ENCODE data around the gene RALB.
"Not testable (repeated sequence)": the region's sequence is repeated elsewhere in the genome, so short reads cannot be mapped to it uniquely, and the experiment has no call there.

Gene RALB

DNA sequence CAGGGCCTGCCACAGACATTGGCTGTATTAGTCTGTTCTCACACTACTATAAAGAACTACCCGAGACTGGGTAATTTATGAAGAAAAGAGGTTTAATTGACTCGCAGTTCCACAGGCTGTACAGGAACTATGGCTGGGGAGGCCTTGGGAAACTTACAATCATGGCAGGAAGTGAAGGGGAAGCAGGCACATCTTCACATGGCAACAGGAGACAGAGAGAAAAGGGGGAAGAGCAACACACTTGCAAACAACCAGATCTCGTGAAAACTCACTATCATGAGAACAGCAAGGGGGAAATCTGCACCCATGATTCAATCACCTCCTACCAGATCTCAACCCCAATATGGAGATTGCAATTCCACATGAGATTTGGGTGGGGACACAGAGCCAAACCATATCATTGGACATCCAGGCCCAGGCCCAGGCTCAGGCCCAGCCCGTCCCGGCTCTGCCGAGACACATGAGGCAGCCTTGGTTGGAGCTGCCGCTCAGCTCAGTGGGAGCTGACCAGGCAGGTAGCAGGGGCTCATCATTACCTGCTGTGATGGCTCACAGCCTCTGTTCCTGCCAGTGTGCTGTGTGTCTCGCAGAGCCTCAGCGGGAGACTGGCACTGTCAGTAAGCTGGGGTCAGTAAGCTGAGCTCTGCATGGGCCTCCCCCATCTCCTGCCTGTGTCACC is 8.6 kb upstream of the RALB start:
- DNase-seq, result no peak

DNA sequence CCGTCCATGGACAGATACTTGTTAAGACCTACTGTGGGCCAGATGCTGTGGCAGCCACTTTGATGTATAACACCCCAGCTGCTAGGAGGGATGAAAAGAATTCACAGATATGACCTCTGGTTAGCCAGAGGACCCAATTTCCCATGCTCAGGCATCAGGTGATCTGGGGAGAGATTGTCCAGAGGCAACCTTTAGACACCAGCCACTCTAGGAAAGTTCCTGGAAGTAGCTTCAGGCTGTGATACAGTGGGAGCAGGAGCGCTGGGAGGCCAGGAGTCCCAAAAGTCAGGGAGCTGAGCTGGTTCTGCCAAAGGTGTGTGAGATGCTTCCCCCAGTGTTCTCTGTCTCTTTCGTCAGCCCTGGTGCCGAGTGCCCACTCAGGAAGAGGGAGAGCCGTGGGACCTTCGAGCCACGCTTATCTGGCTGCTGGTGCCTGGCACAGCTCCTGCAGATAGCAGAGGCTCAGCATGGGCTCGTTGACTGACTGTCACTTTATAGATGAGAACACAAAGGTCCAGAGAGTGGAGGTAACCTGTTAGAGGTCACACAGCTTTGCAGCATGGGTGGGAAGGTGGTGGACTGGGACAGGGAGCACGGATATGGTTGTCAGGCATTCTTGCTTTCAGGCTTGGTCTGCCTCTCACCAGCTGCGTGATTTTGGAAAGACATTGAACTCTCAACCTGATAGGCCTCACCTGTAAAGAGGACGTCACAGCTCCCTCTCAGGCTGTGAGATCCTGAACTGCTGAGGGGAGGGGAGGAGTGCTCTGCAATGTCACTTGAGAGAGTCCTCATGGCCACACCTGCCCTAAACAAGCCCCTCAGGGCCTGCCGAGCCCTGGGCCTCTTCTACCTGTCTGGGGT is 7.8 kb upstream of the RALB start:
- no peak for DNase-seq

DNA sequence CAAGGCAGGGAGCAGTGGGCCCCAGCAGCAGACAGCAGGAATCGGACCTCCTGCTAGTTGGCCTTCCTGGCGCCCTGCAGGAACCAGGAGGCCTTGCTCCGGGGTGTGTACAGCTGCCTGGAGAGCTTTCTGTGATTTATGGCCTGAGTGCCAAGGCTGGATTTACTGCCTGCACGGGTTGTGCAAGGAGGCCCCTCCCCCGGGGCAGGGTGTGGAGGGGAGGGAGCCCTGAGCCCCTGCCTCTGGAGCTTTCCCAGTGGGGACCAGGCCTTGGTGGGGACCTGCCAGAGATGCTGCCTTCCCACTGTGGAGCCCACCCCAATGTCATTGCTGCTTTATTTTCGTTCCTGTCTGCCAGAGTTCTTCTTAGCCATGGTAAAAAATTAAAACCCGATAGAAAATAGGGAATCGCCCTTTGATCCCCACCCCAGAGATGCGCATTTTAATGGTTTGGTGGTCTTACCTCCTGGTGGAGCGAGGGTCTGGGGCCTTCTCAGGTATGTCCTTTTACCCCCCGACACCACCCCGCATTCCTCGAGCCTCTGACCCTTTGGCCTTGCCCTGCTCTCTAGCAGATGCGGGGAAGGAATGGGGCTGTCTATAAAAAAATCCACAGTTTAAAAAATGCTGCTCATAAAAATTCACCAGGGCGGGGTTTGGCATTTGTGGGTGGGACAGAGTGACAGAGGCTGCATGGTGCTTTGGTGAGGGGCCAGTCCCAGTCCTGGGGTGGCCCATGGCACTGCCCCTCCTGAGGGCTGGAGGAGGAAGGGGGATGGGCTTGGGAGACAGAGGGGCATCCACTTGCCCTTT is 6.9 kb upstream of the RALB start:
- no peak for DNase-seq

DNA sequence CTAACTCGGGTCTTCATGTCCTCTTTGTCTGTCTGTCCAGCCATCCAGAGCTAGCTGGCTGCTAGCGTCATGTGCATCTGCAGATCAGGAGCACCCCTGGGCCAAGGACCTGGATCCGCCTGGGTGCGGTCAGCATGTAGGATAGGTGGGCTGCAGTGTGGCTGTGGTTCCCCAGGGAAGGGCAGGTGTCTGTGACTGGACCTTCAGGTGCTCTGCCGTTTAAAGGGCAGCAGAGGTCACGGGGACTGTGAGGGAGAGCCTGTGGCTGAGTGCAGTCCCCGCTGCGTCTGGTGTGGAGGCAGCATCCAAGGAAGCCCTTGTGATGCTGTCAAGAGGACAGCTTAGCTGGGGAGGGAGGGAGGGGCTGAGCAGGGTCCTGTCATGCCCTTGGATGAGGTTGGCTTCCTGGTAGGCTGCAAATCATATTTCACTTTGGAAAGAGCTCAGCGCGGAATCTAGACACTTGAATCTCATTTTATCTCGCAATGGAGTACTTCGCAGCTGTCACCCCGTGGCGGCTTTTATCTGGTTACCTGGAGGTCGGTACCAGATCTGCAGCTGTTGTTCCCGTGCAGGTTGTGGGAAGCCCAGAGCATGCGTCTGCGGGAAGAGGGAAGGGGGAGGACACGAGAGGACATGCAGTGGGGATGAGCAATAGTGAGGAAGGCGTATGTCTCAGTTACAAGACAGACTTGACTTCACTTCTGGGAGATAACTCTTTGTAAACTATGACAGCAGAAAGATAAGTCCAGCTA is 5.9 kb upstream of the RALB start:
- no peak for DNase-seq

DNA sequence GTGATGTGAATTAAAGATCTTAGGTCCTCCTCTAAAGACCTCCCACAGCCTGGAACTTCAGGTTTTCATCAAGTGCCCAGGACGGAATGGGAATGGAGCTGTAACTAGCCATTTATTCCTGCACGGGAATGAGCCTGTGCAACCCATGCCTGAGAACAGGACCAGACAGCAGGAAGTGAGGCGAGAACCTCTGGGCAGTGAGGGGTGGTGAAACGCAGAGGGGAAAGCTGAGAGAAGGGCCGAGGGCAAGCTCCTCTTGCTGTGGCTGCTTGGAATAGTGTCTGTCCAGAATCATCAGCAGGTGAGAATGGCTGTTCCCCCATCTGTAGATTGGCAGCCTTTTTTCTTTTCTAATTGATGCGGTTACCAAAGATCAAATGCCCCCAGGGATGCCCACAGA is 4.8 kb upstream of the RALB start:
- no peak for DNase-seq

DNA sequence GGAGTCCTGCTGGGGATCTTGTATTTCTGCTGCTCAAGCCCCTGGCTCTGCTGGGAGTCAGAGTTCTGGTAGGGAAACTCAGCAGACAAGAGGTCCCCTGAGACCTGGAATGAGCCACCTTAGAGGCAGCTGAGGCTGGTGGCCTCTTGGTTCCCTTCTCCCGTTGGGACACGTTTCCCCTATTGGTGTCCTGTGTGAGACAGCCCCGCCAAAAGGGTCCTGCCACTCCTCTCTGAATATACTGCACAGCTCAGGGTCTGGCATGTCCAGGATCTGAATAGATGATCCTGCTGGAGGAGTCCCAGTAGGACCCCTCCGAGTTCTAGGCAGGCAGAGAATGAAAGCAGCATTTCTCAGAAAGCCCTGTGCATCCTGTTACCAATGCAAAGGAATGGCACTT is 2.0 kb upstream of the RALB start:
- no peak for DNase-seq

DNA sequence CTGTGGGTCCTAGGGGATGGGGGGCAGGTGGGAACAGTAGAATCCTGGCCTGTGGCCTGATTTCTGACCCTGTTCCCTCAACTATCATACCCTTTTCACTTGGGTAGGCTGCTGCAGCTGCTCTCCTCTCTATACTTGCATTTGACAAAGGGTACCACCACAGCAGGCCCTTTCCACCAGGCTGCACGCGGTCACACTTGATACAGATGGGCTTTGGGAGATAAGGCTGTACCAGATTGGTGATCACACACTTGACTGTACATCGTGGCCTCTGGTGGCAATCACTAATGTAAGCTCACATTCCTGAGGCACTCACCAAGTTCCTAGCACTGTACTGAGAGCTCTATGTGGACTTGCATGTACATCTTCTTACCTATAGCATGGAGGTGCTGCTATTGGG is 1.6 kb upstream of the RALB start:
- DNase-seq, result no peak

DNA sequence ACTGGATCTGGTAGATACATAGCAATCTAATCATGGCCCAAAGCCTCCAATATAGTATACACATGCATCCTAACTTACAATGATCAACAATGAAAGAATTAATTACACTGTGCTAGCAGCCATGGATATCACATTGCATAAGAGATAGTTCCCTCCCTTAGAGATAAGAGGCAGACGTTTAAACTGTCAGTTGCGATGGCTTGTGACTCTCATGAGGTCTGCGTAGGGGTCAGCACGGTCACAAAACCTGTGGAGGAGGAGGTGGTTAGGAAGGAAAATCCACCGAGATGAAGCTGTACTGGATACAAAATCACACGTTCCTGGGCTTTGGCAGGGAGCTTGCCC is 800 bp upstream of the RALB start:
- no peak for DNase-seq

DNA sequence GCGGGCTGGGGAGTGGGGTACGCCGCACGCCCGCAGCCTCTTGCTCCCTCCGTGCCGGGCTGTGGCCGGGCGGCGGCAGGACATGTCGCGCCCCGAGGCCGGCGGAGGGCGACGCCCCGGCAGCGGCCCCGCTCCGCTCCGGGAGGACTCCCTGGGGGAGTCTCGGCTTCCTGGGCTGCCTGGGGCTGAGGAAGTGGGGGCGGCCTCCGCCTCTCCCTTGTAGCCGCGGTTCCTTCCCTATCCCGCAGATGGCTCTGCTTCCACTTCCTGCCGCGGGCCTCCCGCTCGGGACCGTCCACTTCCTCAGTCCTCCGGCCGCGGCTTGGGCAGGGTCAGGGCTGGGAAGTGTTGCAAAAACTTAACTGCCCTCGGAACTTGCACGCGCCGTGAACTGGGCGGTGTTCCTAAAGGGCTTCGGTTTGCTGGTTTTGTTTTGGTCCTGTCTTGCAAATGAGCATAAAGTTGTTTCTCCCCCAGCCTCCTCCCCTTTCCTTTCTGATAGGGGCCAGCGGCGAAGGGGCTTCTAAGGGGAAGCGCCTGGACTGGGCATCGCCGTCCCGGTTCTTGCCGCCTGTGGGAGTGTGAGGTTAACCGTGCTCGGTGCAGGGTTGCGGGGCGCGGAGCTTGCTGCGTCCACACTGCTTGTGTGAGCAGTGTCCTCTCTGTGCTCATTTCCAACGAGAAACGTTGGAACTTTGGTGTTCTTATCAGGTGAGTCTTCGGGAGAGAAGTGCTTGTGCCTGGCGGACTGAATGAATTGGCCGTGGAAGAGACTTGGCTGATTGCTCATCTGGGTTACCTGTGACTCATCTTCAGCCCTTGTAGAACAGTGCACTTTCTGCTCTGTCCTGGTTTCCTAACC is 600 bp downstream of the RALB start:
- DNase-seq, result peak; percentile 47

DNA sequence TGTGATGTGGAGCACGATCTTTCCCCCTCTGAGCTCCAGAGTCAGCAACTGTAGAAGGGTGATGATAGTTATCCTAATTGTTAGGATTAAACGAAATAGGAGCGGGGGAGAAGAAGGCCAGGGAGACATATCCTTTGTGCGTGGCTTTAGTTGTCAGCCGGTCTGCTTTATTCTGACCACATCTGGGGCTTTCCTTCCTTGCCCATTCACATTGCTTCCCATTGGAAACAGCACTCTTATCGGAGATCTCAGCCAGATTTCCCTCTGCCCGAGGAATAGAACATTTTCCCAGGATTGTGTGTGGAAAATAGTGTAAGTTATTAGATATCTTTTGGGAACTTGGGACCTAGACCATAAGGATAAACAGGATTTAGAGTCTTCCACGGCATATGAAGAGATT is 1.5 kb downstream of the RALB start:
- no peak for DNase-seq

DNA sequence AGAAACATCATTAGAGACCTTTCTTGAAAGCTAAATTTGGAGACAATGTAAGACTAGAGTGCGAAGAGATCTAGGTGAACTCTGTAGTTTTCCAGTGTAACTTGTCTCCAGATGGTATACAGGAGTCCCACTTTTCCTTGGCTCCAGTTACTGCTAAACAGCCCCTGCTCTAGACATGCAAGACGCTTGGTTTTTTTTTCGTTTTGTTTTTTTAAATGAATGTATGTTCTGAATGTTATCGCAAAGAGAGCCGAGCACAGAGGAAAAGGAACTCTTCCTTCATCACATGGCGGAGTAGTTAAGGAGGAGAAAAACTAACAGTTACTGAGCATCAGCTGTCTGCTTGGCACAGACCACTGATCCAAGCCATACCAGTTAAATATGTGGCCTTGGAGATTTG is 2.4 kb downstream of the RALB start:
- DNase-seq, result no peak

DNA sequence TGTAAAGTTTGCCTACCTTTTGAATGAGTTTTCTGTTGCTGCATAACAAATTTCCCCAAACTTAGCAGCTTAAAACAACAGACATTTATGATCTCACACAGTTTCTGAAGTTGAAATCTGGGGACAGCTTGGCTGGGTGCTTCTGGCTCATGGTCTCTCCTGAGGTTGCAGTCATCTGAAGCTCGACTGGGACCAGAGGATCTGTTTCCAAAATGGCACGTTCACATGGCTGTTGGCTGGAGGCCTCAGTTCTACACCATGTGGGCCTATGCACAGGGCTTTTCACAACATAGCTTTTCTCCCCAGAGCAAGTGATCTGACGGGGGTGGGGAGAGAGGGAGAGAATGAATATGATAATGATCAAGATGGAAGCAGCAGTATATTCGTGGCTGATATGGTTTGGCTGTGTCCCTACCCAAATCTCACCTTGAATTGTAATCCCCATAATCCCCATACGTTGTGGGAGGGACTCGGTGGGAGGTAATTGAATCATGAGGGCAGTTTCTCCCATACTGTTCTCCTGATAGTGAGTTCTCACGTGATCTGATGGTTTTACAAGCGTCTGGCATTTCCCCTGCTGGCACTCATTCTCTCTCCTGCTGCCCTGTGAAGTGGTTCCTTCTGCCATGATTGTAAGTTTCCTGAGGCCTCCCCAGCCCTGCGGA is 3.5 kb downstream of the RALB start:
- no peak for DNase-seq

DNA sequence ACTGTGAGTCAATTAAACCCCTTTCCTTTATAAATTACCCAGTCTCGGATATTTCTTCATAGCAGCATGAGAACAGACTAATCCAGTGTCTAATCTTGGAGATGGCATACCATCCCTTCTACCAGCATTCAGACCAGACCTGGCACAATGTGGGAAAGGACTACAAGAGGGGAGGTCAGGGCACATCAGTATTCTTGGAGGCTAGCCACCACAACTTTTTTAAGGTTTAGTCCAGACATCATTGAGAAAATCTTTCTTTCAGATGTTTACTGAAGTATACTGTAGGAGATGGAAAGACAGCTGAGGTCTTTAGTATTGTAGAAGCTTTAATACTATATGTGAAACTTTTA is 4.0 kb downstream of the RALB start:
- no peak for DNase-seq

DNA sequence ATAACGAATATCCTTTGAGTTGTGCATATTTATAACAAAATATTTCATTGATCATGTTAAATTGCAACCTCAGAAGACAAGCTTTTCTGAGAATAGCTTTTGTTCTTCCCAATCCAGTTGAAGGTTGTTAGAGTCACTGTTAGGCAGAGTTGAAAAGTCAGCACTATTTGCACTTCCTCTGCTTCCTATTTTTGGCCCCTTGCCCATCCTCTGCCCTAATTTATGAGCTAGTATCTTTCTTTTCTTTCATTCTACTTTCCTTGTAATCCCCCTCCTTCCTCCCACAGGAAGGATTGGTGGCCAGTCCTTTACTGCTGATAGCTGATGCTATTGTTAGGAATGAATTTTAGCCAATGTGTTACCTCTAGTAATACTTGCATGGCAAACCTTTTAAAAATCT is 4.9 kb downstream of the RALB start:
- DNase-seq, result no peak

DNA sequence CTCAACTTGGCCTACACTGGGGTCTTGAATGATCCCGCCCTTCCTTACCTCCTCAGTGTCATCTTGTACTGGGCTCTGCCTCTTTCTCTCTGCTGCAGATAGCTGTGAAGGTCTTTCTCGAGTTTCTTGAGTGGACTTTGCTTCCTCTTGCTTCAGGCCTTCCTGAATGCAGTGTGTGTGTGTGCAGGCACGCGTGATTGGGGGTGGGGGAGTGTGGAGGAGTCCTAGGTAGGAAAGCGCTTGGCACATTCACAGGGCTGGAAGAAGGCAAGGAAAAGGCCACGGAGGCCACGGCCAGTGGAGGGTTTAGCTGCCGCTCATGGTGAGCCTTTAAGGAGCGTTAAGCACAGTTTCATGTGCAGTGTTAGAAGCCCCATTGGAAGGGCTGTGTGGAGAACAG is 5.5 kb downstream of the RALB start:
- no peak for DNase-seq

DNA sequence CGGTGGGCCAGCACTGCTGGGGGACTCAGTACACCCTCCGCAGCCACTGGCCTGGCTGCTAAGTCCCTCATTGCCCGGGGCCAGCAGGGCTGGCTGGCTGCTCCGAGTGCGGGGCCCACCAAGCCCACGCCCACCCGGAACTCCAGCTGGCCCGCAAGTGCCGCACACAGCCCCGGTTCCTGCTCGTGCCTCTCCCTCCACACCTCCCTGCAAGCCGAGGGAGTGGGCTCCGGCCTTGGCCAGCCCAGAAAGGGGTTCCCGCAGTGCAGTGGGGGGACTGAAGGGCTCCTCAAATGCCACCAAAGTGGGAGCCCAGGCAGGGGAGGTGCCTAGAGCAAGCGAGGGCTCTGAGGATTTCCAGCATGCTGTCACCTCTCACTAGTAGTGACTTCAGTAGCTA is 7.3 kb downstream of the RALB start:
- not testable (repeated sequence) for DNase-seq

DNA sequence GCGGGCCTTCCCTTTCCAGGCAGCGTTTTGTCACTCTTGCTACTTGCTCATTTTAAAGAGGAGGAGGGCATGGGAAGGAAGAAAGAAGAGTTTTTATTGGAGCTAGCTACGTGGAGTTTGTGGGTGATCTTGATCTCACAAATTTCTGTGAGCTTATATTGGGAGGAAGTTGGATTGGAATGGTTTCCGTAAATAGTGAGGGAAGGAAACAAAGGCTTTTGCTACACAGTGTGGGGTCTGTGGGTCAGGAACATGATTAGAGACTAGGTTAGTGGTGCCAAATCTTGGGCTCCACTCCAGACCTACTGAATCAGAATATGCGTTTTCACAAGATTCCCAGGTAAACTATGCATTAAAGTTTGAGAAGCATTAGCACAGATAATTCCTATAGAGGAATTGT is 8.1 kb downstream of the RALB start:
- no peak for DNase-seq

DNA sequence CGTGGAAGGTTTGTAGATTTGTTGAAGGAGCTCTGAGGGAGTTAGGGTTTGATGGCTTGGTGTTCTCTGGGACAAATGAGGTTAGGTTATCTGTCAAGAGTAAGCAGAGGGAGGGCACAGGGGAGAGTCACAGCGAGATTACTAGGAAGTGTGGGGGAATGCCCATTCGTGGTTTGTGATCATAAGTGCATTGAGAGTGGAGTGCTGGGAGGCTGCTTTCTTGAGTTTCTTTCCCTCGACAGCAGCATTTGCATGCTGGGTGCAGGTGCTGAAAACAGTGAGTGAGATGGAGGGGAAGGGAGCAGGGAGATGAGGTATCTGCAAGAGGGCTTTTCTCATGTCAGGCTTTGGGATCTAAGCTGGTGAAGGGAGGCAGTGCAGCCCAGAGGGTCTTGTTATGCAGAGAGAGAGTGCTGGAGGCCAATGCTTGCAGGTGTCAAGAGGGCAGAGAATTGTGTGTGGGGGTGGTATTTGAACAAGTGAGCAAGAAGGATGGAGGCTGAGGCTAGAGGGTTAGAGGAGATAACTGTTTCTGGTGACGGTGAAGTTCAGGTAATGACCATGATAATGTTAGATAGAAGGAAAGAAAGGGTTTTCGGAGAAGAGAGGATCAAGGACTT is 8.8 kb downstream of the RALB start:
- DNase-seq, result peak; percentile 80

DNA sequence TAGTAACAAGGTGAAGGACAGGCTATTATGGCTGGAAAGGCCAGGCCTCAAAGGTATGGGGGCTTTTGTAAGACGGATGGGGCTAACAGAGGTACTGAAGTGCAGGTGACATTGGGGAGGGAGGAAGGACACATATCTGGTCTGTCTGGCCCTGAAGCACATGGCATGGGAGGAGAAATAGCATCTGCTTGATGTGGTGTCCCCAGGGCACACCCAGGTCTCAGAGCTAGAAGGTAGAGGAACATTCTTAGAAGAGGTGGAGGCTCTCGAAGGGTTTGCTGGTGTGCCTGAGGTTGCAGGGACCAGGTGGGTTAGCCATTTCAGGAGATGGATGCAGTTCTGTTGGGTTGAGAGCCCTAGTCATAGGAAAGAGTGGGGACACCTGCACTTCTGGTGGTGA is 9.5 kb downstream of the RALB start:
- no peak for DNase-seq

DNA sequence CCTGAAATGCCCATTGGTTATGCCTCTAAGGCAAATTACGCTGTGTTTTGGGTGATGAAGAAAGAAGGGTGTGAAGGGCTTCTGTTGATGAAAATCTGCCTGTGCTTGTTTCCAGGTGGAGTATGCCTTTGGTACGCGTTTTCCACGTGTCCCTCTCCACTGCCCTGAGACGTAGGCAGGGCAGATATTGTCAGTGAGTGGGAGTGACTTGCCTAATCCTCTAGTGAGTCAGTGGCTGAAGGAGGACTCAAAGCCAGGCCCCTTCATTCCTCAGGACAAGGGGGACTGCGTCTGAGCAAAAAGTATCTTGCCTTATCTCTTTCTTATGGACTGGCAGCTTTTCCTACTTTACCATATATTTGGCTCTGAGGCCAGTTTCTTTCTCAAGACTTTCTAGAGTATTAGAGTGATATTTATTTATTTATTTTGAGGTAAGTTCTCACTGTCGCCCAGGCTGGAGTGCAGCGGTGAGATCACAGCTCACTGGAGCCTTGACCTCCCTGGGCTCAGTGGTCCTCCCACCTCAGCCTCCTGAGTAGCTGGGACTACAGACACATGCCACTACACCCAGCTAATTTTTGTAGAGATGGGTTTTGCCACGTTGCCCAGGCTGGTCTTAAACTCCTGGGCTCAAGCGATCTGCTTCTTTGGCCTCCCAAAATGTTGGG is 10.2 kb downstream of the RALB start:
- no peak for DNase-seq

DNA sequence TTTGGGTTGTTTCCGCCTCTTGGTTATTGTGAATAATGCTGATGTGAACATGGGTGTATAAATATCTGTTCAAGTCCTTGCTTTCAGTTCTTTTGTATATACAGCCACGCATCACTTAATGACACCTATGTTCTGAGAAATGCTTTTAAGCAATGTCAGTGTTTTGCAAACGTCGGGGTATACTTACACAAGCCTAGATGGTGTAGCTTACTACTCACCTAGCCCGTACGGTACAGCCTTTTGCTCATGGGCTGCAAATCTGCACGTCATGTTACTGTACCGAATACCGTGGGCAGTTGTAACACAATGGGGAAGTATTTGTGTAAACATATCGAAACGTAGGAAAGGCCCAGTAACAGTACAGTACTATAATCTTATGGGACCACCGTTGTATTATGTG is 12.4 kb downstream of the RALB start:
- no peak for DNase-seq

All from activated CD4-positive, alpha-beta T cell treated with anti-CD3 and anti-CD28 coated beads for 48 hours (primary cell).